Activated naive CD4-positive, alpha-beta T cell treated with anti-CD3 and anti-CD28 coated beads, Interleukin-2, amount 50 U/mL, for 16 hours (primary cell): ENCODE measurements around the gene FAM120B.
"Not testable (repeated sequence)": the region's sequence is repeated elsewhere in the genome, so short reads cannot be mapped to it uniquely, and the experiment has no call there.

Source experiments
- DNase-seq: peaks from one replicate; pipeline ENCODE4 v3.0.0-alpha.2; 2020

The FAM120B gene

GRCh38 chr6:170307080-170307545 is 555 bp downstream of the FAM120B start:
- DNase-seq: no peak

- no peak for DNase-seq
These were observed 2.2 kb downstream of the FAM120B start for GRCh38 chr6:170308761-170309160.

- DNase-seq: no peak
These were observed 5.1 kb downstream of the FAM120B start for GRCh38 chr6:170311696-170312095.

- no peak for DNase-seq
These were observed 6.3 kb downstream of the FAM120B start for GRCh38 chr6:170312876-170313275.

GRCh38 chr6:170313716-170314295 is 7.2 kb downstream of the FAM120B start:
- no peak for DNase-seq

GRCh38 chr6:170314983-170315382 is 8.4 kb downstream of the FAM120B start:
- DNase-seq: no peak

GRCh38 chr6:170316071-170316470 is 9.5 kb downstream of the FAM120B start:
- no peak for DNase-seq

GRCh38 chr6:170317076-170317475 is 10.5 kb downstream of the FAM120B start:
- no peak for DNase-seq

- no peak for DNase-seq
These were observed 11.2 kb downstream of the FAM120B start for GRCh38 chr6:170317718-170318117.

GRCh38 chr6:170329321-170329720 is 22.8 kb downstream of the FAM120B start:
- DNase-seq: no peak

GRCh38 chr6:170335199-170335598 is 28.6 kb downstream of the FAM120B start:
- DNase-seq: not testable (repeated sequence)

- DNase-seq: no peak
These were observed 38.3 kb downstream of the FAM120B start for GRCh38 chr6:170344631-170345576.

GRCh38 chr6:170345662-170346061 is 39.1 kb downstream of the FAM120B start:
- no peak for DNase-seq

- DNase-seq: no peak
These were observed 40.1 kb downstream of the FAM120B start for GRCh38 chr6:170346649-170347048.

- no peak for DNase-seq
These were observed 40.5 kb downstream of the FAM120B start for GRCh38 chr6:170347091-170347490.

- DNase-seq: no peak
These were observed 41.4 kb downstream of the FAM120B start for GRCh38 chr6:170347975-170348374.

- DNase-seq: not testable (repeated sequence)
These were observed 44.9 kb downstream of the FAM120B start for GRCh38 chr6:170351456-170351855.

GRCh38 chr6:170355190-170355589 is 48.6 kb downstream of the FAM120B start:
- DNase-seq: not testable (repeated sequence)

GRCh38 chr6:170355661-170356060 is 49.1 kb downstream of the FAM120B start:
- DNase-seq: no peak

GRCh38 chr6:170357812-170358211 is 51.3 kb downstream of the FAM120B start:
- no peak for DNase-seq

- DNase-seq: no peak
These were observed 51.9 kb downstream of the FAM120B start for GRCh38 chr6:170358496-170358895.

- DNase-seq: no peak
These were observed 53.9 kb downstream of the FAM120B start for GRCh38 chr6:170360476-170360875.

- no peak for DNase-seq
These were observed 54.8 kb downstream of the FAM120B start for GRCh38 chr6:170361335-170361734.

- no peak for DNase-seq
These were observed 55.6 kb downstream of the FAM120B start for GRCh38 chr6:170362121-170362520.
